ENCODE results near the gene CHCHD3. TPM values are rescaled to one million over a fixed set of nuclear protein-coding genes. Genes with fewer than 3 reads are reported as not detected.
A peak's percentile ranks its signal among the peaks of the same experiment; 100 is the strongest.

CHCHD3 gene
- total RNA-seq, 1 donor from 2014 or later = 107 TPM

- peaks cover 21% of the 10 kb centered on the region for H3K4me1 Mint-ChIP-seq
- H3K4me3 Mint-ChIP-seq = no peak overlapping the region
- H3K9me3 Mint-ChIP-seq = peaks cover 3% of the 10 kb centered on the region
- peak overlapping the region; percentile 5 for H3K27ac Mint-ChIP-seq (ENCODE audit: unreplicated experiment)
- peaks cover 3% of the 10 kb centered on the region for H3K36me3 Mint-ChIP-seq (ENCODE audit: low read depth)
- TF ChIP-seq, protein P1, sequence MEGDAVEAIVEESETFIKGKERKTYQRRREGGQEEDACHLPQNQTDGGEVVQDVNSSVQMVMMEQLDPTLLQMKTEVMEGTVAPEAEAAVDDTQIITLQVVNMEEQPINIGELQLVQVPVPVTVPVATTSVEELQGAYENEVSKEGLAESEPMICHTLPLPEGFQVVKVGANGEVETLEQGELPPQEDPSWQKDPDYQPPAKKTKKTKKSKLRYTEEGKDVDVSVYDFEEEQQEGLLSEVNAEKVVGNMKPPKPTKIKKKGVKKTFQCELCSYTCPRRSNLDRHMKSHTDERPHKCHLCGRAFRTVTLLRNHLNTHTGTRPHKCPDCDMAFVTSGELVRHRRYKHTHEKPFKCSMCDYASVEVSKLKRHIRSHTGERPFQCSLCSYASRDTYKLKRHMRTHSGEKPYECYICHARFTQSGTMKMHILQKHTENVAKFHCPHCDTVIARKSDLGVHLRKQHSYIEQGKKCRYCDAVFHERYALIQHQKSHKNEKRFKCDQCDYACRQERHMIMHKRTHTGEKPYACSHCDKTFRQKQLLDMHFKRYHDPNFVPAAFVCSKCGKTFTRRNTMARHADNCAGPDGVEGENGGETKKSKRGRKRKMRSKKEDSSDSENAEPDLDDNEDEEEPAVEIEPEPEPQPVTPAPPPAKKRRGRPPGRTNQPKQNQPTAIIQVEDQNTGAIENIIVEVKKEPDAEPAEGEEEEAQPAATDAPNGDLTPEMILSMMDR (conservative IDR thresholded peaks at IDR 0.05) = no peak
- DNase-seq (ENCODE audit: low read depth, low spot score) = no peak
- no peaks in the 10 kb centered on the region for H3K27me3 Mint-ChIP-seq (ENCODE audit: low read depth)
Observed at GRCh38 chr7:132941905-132942304, 140.0 kb downstream of the CHCHD3 start.

- peaks cover 3% of the 10 kb centered on the region for H3K36me3 Mint-ChIP-seq (ENCODE audit: low read depth)
- no peak for DNase-seq (ENCODE audit: low read depth, low spot score)
- peak overlapping the region; percentile 5 for H3K27ac Mint-ChIP-seq (ENCODE audit: unreplicated experiment)
- H3K9me3 Mint-ChIP-seq = peaks cover 3% of the 10 kb centered on the region
- H3K4me3 Mint-ChIP-seq = no peak overlapping the region
- H3K4me1 Mint-ChIP-seq = peaks cover 25% of the 10 kb centered on the region
- no peaks in the 10 kb centered on the region for H3K27me3 Mint-ChIP-seq (ENCODE audit: low read depth)
- TF ChIP-seq, protein P1 (conservative IDR thresholded peaks at IDR 0.05) = no peak
Observed at GRCh38 chr7:132941428-132941827, 140.5 kb downstream of the CHCHD3 start.

DNA sequence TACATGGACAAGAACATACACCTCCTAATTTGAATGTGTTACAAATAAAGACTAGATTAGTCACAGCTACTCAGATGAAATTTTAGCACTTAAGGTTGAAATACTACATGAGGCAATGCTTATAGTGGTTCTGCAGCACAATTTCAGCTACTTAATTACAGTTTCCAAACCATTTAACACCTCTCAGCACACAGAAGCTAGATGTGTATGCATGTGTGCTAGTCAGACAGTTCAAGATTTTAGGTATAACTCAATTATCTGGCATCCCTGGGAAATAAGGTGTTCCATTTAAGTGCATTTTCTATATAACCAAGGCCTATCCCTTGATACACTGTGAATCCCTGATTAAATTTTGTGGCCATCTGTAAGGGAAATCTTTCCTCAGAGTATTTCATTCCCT is 141.8 kb downstream of the CHCHD3 start:
- TF ChIP-seq, protein P1 (conservative IDR thresholded peaks at IDR 0.05) = no peak
- no peak overlapping the region for H3K27ac Mint-ChIP-seq (ENCODE audit: unreplicated experiment)
- no peaks in the 10 kb centered on the region for H3K27me3 Mint-ChIP-seq (ENCODE audit: low read depth)
- peaks cover 3% of the 10 kb centered on the region for H3K36me3 Mint-ChIP-seq (ENCODE audit: low read depth)
- H3K9me3 Mint-ChIP-seq = peaks cover 3% of the 10 kb centered on the region
- no peak for DNase-seq (ENCODE audit: low read depth, low spot score)
- H3K4me3 Mint-ChIP-seq = no peak overlapping the region
- H3K4me1 Mint-ChIP-seq = peaks cover 30% of the 10 kb centered on the region

- no peak overlapping the region for H3K4me3 Mint-ChIP-seq
- H3K27ac Mint-ChIP-seq (ENCODE audit: unreplicated experiment) = no peak overlapping the region
- TF ChIP-seq, protein P1 (conservative IDR thresholded peaks at IDR 0.05) = no peak
- DNase-seq (ENCODE audit: low read depth, low spot score) = no peak
- peaks cover 3% of the 10 kb centered on the region for H3K36me3 Mint-ChIP-seq (ENCODE audit: low read depth)
- H3K9me3 Mint-ChIP-seq = peaks cover 3% of the 10 kb centered on the region
- peaks cover 30% of the 10 kb centered on the region for H3K4me1 Mint-ChIP-seq
- no peaks in the 10 kb centered on the region for H3K27me3 Mint-ChIP-seq (ENCODE audit: low read depth)
Observed at GRCh38 chr7:132939495-132939894, 142.4 kb downstream of the CHCHD3 start.

GRCh38 chr7:132937286-132937685 is 144.6 kb downstream of the CHCHD3 start:
- no peak for DNase-seq (ENCODE audit: low read depth, low spot score)
- TF ChIP-seq, protein P1 (conservative IDR thresholded peaks at IDR 0.05) = no peak
- Mint-ChIP-seq H3K4me1 (peaks cover 35% of the 10 kb centered on the region), H3K27ac (ENCODE audit: unreplicated experiment) (no peak overlapping the region), H3K9me3 (peaks cover 3% of the 10 kb centered on the region), H3K36me3 (ENCODE audit: low read depth) (peaks cover 3% of the 10 kb centered on the region), H3K27me3 (ENCODE audit: low read depth) (no peaks in the 10 kb centered on the region), H3K4me3 (no peak overlapping the region)

DNA sequence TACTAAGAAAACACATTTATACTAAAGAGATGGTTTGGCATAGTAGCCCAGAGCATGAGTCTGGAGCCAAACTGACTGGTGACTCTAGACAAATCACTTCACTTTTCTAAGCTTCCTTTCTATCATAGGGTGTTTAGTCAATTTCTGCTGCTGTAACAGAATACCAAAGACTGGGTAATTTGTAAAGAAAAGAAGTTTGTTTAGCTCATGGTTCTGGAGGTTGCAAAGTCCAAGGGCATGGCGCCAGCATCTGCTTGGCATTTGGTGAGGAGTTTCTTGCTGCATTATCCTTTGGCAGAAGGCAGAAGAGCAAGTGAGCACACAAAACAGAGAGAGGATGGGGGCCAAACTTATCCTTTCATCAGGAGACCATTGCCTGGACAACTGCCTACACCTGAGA is 146.3 kb downstream of the CHCHD3 start:
- Mint-ChIP-seq H3K27ac (ENCODE audit: unreplicated experiment) (no peak overlapping the region), H3K4me3 (no peak overlapping the region), H3K4me1 (peaks cover 33% of the 10 kb centered on the region), H3K36me3 (ENCODE audit: low read depth) (peaks cover 2% of the 10 kb centered on the region), H3K9me3 (no peaks in the 10 kb centered on the region), H3K27me3 (ENCODE audit: low read depth) (no peaks in the 10 kb centered on the region)
- DNase-seq (ENCODE audit: low read depth, low spot score) = no peak
- TF ChIP-seq, protein P1 (conservative IDR thresholded peaks at IDR 0.05) = no peak

All from neural crest cell (in vitro differentiated cells).